Activated naive CD4-positive, alpha-beta T cell treated with anti-CD3 and anti-CD28 coated beads, Interleukin-2, amount 50 U/mL, for 16 hours (primary cell): ENCODE data around the gene GSTM4.
A peak's percentile ranks its signal among the peaks of the same experiment; 100 is the strongest.

Experiments used
- DNase-seq: peaks from one replicate; pipeline ENCODE4 v3.0.0-alpha.2; 2020

Gene GSTM4

DNA sequence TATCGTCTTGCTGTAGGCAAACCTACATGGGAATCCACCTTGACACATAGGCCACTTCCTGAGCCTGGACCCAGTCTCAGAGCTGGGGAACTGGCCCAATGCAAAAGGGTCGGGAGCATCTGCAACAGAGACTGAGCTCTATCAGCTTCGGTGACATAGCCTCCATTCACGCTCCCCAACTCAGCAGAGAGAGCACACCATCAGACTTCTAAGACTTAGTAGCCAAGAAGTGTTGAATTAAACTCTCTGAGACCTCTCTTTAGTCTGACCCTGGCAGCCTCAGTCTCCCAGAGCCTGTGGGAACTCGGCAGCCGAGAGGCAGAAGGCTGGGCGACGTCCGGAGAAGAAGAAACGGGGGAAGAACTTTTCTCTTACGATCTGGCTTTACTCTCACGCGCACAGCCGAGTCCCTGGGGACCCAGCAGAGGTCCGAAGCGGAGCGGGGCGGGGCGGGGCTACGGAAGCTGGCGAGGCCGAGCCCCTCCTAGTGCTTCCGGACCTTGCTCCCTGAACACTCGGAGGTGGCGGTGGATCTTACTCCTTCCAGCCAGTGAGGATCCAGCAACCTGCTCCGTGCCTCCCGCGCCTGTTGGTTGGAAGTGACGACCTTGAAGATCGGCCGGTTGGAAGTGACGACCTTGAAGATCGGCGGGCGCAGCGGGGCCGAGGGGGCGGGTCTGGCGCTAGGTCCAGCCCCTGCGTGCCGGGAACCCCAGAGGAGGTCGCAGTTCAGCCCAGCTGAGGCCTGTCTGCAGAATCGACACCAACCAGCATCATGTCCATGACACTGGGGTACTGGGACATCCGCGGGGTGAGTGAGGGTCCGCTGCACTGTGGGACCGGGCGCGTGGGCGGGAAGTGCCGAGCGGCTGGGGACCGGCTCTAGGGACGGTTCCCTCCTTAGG lies at the start of gene GSTM4:
Gene GSTM4, plus strand, starts transcription at position 485 of the 905 bp plus-strand sequence. Its CDS starts 291 bp downstream, at position 776.
- DNase-seq, result peak; percentile 63

DNA sequence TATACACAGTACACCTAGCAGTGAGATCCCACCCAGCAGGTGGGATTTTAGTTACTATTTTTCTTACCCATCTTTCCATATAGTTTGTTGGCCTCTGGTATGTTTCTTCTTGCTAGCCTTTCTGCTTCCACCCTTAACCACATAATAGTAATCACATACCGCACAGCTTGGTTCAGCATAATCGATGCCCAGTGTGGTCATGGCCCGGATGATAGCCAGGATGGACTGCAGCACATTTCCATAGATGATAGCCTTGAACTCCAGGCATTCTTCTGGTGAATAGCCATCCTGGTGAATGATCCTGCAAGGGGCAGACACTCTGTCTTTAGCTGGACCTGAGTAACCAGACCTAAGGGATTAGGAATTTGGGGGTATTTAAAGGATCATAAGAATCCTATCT lies 46.0 kb upstream of the GSTM4 start:
- DNase-seq, result no peak

DNA sequence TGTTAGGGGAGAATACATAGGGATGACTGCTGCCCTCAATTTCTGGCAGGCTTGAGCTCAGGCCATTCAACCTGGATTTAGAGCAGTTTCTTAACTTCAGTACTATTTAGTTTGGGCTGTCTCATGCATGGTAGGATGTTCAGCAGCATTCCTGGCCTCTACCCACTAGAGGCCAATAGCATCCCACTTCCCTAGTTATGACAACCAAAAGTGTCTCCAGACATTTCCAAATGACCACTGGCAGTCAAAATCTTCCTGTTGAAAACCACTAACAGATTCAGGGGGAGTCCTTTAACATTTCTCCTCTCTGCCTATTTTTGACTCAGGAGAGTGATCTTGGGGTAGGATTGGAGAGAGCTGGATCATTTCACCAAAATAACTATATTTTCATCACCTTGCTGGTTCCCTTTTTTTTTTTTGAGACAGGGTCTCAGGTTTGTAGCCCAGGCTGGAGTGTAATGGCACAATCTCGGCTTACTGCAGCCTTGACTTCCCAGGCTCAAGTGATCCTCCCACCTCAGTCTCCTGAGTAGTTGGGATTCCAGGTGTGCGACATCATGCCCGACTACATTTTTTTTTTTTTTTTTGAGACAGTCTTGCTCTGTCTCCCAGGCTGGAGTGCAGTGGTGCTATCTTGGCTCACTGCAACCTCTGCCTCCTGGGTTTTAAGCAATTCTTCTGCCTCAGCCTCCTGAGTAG lies 45.1 kb upstream of the GSTM4 start:
- DNase-seq, result no peak

DNA sequence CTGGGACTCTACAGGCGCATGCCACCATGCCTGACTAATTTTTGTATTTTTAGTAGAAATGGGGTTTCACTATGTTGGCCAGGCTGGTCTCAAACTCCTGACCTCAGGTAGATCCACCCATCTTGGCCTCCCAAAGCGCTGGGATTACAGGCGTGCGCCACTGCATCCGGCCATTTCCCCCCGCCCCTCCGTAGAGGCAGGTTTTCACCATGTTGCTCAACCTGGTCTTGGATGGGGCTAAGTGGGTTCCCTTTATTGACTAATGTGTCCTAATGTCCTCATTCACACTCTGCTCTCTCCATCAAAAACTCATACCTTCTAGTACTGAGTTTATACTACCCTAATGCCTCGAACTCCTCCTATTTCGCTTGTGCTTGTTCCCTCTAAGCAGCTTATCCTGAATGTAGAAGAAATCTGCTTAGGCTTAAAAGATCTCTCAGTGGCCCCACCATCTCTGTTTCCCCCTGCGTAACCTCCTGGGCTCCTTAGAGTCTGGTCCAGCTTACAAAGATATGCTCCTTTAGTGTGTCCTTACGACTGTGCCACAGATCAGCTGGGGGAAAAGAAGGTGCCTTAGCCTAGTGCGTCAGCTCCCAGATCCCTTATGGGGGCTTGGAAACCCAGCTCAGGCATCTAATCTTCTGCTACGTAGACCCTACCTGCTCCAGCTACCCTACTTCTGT lies 44.5 kb upstream of the GSTM4 start:
- DNase-seq, result no peak

DNA sequence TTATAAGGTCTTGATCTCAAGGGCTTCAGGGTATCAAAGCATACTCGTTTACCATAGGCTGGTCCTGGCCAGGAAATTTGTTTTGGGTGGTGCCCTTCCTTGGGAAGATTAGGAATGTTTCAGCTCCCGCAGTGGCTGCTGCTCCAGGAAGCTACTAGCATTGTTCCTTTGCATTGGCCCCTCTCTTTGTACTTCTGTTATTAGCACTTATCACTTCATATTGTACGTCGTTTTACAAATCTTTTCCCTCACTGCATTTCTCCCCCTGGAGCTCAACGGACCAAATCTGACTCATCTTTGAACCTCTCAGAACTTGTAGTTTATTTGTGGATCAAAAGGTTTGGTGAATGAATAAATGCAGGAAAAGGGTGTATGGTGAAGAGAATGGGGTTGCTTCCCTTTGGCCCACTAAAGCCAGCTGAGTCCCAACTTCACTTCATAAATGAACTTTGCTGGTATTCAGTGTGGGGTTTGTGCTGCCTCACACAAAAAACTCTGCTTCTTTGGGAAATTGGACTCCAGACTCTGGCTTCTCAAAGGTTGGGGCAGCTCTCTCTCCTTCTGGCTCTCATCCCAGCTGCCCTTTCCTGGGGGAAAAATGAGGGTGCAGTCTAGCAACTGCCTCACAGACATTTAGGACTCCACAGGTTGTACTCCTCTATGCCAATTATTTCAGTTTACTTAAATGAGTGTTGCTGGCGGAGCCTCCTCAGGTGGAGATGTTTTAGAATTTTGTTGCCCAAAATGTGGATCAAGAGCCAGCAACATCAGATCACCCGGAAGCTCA lies 42.3 kb upstream of the GSTM4 start:
- no peak for DNase-seq

DNA sequence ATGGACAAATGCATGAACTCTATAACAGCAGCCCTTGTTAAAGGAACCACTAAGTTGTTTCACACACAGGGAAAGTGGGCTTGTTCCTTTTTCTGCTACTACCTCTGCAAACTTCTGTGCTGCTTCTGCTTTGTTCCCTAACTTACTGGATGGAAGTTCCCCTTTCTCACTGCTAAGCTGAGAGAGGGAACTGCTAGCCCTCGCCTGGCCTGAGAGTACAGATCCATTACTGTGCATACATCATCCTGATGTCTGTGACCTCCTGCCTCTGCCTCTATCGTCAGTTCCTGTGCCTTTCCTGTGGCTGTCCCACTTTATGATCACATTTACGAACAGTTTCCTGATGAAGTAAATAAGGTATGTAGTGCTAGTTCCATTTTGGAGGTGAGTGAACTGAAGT lies 40.0 kb upstream of the GSTM4 start:
- no peak for DNase-seq

DNA sequence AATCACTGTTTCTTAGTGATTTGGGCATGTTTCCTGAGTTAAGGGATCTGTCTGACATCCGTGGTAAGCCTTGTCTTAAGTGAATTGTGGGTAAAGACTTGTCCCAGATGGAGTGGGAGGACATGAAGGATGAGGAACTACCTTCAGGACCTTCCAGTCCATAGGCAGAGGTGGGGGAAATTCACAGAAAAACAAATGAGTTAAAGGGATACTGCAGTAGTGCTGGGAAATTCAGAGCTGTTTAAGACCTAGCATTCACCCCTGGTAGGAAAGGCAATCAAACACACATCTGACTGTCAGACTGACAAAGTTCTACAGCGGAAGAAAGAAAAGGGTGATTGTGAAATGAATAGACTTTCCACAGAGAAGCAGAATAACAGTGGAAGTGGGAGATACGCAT lies 39.5 kb upstream of the GSTM4 start:
- DNase-seq, result no peak

DNA sequence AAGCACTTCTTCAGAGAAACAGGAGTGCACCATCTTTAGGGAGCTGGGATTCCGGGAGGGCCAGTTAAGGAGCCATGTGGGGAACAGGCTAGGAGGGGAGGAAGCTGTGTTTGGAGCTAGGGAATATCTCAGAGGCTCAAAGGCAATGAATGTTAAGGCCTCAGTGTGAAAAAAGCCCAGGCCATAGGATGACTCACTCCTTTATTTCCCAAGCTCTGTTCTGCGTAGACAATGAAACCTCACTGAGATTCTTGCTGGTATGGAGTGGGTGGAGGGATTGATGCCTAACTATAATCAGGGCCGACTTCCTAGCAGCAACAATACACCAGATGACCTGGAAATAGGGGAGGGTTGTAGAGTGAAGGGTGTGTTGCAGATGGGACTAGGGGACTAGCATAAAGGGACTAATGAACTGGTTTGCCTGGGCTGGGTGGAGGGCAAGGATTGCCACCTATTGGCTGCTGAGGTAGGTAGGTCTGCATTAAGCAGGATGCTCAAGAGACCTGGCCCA lies 38.6 kb upstream of the GSTM4 start:
- no peak for DNase-seq

DNA sequence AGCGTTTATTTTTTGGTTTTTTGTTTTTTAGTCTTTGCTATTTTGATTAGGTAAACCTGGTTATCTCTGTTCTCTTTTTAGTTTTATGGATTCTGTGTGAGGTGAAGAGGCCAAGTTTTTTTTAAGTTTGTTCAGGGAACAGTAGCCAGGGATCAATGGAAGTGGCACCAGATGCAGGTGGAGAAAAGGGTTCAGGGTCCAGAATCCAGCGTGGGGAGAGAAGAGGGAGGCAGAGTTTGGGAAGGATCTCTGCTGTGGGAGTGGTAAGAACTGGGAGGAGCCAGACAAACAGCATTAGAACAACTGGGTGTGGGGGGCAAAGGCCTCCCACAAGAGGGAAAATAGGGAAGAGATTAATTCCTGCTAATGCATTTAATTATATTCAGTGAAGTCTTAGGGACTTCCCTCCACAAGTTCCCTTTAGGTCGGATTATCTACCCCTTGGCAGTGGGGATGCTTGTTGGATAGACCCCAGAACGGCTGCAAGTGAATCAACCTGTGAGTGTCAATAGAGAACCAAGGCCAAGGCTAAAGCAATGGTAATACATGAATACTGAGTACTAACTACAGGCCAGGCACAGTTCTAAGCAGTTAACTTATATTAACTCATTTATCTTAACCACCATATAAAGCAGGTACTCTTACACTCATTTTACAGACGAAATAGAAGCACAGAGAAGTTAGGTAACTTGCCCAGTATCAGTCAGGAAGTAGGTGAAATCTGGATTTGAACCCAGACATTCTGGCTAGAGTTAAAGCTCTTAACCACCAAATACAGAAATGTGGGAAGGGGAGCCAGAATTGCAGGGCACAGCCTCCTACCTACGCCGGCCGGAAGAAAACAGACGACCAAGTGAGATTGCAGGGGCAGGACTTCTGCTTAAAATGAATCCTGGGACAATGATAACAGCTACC lies 37.0 kb upstream of the GSTM4 start:
- DNase-seq, result no peak

DNA sequence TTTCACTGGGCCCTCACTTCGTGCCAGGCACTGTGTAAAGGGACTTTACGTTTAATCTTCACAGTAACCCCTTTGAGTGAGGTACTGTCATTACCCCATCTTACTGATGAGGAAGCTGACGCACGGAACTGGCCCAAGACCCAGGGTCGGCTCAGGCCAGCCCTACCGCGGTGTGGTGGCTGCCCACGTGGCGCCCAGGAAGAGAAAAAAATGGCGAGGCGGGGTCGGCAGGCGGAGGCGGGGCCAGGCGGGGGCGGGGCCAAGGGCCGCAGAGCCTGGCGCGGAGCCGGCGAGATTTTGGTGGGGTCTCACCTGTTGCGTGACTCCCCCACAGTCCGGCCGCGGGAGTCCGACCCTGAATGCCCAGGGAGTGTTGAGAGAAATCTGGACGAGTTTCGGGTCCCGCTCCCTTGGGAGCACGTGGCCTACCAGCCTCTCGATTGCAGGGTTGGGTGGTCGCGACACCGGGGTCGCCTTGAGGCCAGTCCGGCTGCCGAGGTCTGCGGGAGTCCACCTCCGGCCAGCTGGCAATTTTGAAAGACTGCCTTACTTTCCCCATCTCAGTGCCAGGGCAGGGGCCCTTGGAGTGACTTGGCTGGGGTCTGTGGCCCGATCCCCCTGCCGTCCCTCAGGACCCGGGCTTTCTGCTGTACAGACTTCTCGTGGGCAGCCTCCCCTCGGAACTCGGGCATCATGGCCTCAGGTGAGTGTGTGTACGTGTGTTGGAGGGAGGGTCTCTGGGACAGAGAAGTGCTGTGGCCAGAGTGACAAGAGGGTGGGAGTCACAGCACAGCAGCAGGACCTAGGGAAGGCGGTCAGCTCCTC lies 36.1 kb upstream of the GSTM4 start, which contains the start of the genes AMPD2 and GNAT2:
Gene AMPD2, plus strand, starts transcription at position 262 of the 825 bp plus-strand sequence. CDS start 1,339 bp downstream, outside the sequence.
Gene GNAT2, minus strand, starts transcription at position 41 of the 825 bp plus-strand sequence. CDS start 6,746 bp downstream, outside the sequence.
- peak; percentile 69 for DNase-seq

DNA sequence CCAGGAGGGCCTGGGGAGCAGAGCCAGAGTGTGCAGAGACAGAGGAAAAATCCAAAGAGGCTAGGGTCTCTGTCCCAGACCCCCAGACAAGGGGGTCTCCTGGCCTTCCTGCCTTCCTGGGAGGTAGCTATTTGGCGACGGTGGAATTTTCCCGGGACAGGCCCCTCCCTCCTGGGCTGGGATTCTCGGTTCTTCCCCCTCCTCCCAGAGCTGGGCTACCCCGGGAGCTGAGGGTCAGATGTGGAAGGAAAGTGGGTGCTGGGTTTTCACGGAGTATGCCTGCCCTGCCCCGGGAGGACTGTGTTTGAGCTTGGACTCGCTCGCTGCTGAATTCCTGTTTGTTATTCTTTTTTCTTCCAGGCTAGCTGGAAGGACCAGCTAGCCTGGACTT lies 35.5 kb upstream of the GSTM4 start:
- no peak for DNase-seq

DNA sequence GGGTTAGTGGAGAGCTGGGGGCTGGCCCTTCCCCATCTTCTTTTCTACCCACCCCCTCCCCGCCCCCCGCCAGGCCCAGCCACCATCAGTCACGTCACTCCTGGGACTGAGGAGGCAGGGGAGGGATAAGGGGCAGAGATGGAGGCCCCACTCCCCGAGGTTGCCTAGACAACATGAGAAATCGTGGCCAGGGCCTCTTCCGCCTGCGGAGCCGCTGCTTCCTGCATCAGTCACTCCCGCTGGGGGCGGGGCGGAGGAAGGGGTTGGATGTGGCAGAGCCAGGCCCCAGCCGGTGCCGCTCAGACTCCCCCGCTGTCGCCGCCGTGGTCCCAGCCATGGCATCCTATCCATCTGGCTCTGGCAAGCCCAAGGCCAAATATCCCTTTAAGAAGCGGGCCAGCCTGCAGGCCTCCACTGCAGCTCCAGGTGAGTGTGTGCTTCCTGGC lies 35.0 kb upstream of the GSTM4 start:
- peak; percentile 98 for DNase-seq

DNA sequence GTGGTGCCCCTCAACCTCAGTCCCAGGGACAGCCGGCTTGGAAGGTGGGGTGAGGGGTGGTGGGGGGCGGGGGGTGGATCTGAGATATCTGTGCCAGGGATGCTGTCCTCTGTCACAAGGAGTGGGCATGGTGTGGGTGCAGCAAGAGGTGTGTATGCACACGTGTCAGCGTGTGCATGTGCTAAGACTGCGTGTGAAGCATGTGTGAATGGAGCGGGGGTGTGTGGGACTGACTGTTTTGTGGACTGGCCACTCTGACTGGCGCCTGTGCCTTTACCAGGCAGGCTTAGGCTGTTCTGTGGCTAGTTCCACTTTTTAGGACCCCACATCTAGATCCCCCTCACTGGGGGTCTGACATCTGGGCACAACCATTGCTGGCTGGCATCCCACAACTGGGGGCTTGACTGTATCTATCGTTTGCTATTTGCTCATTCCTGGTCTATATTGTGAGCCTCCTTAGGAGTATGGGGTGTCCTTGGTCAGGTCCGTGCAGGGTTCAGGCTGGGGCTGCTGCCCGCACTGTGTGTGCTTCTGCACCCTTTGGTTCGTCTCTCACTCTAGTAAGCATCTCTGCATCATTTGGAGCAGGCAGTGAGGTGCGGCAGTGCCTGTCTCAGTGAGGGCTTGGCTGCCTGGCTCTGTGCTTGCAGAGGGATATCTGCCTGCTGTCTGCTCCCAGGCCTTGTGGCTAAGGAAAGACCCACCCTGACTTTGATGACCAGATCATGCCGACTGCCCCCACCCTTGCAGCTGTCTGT lies 34.3 kb upstream of the GSTM4 start:
- DNase-seq, result no peak

DNA sequence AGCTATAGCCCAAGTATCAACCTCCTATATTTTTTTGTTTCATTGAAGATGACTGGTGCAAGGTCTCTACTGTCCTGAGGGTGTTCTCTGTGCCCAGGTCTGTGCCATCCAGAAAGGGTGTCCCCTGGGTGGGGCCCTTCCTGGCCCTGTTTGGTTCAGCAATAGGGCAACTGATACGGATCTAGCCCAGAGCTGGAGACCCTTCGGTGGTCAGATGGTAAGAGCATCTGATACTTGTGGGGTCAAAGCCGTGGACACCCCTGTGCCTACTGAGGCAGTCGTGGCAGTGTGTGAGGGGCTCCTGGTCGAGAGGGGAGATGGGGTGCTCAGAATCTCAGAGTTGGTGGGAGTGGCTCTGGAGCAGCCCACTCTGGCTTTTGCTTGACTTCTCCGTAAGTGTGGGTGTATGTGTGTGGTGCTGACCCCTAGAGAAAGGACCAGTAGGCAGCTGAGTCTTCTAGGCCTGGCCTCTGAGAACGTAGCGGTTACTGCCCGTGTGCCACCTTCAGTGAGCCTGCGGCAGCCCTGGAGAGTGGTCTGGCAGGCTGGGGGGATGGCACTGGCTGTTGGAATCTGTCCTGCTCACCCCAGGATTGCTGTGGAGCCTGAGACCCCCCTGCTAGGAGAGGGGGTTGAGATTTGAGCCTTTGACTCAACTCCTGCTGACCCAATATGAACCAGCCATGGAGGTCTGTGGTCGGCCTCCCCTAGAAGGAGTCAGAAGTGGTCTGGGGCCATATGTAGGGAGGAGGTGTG lies 33.6 kb upstream of the GSTM4 start:
- no peak for DNase-seq

DNA sequence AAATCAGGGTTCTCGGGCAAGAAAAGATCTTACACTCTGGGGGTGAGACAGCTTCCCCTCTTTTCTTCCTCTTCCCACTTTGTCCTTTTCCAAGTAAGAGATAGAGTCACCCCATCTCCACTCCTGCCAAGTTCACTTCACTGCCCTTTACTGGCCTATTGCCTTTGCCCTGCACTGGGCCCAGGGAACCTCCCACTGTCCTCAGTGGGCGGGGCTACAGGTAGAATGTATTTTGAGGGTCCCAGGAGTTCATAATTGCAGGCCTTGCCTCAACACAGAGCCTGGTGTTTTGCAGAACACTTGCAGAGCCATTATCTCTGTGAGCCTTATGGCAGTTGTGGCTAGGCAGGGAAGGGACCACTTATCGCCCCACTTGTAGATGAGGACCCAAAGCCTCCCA lies 33.0 kb upstream of the GSTM4 start:
- DNase-seq, result no peak

DNA sequence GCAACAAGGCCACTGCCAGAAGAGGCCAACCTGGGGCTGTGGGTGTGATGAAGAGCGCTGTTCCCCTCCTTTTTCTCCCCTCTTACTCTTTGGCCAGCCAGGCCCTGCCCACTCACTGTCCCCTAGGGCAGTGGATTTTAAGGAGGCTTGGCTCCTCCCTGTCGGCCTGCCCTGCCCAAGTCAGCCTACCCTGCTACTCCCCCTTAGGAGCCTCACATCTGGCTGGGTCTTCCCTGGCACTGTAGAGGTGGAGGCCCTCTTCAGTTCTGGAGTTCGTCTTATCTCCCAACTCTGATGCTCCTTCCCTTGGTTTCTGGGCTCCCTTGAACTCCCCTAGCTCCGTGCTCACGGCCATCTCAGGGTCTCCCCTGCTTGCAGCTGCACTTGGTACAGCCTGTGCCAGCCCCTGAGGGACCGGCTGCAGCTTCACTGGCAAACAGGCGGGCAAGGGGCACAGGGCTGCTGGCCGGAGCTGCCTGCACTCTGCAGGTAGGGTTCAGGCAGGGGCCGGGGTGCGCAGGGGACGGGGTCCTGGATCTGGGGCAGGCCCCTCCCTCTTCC lies 32.2 kb upstream of the GSTM4 start:
- no peak for DNase-seq

DNA sequence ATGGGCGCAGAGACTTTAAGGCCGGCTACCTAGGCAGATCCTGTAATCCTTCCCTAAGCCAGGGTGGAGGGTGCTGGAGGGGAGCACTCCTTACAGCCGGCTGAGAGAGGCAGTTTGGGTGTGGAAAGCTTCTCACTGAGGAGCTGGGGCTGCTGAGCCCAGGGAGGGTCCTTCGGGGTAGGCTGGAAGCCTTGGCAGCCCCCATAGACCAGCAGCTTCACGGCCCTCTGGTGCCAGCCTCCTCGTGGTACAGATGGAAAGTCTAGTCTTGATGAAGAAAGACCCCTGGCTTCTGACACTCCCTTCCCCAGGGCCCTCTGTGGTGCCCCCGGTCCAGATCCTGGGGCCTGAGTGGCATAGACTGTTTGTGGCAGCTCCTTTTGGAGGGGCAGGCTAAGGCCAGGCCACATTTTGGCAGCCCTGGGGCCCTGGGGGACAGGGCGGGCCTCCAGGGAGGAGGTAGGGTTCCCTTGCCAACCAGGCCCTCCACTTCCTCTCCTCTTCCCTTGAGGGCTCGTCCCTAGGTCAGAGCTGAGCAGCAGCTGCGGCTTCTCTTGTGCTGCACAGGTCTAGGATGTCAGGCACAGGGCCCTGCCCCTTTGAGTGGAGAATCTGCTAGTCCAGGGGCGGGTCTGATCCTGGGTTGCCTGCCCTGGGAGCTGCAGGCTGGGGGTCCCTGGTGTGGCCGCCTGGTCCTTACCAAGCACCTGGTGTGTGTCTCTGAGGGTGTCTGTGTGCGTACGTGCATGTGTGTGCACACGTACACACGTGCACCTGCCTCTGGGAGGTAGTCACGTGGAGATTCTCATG lies 31.5 kb upstream of the GSTM4 start:
- no peak for DNase-seq
